Astrocyte of the cerebellum (primary cell): Measurements from ENCODE around the gene IRF9.

ENCODE experiments used
- DNase-seq: peaks from one replicate; pipeline ENCODE4 v3.0.0-alpha.2; 2011; ENCODE audit warnings: low read depth
- H3K4me3 ChIP-seq: 2 replicates; pipeline ENCODE4 v1.5.1; 2011; ENCODE audit warnings: mild to moderate bottlenecking, low read depth, low read length, moderate library complexity
- in situ Hi-C: cut with HindIII; loops from 2 replicates; pipeline ENCODE4 v1.10.0; 2017; ENCODE audit warnings: low sequenced_read_pairs
- TF ChIP-seq, protein P1 (sequence below): IDR thresholded peaks from 2 replicates; pipeline ENCODE4 v1.5.1; 2012; ENCODE audit warnings: low read length, low read depth, moderate library complexity, mild to moderate bottlenecking; ENCODE audit errors: missing control alignments

IRF9 gene

DNA sequence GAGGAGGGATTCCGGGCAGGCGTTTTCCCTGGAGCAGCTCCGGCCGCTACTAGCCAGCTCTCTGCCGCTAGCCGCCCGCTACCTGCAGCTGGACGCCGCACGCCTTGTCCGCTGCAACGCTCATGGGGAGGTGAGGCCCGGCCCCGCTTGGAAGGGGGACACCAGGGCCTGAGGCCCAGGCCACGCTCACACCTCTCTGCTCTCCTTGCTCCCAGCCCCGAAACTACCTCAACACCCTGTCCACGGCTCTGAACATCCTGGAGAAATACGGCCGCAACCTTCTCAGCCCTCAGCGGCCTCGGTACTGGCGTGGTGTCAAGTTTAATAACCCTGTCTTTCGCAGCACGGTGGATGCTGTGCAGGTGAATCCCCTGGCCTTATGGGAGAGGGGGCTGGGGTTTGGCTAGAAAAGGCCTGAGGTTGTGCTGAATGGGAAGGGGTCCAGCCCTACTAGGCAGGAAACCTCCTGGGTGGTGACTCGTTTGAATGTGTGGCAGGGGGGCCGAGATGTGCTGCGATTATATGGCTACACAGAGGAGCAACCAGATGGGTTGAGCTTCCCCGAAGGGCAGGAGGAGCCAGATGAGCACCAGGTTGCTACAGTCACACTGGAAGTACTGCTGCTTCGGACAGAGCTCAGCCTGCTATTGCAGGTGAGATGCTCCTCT, 13.2 kb upstream of the IRF9 start:
- DNase-seq: no peak
- peak overlapping the region; percentile 87 for H3K4me3 ChIP-seq
- TF ChIP-seq, protein P1, sequence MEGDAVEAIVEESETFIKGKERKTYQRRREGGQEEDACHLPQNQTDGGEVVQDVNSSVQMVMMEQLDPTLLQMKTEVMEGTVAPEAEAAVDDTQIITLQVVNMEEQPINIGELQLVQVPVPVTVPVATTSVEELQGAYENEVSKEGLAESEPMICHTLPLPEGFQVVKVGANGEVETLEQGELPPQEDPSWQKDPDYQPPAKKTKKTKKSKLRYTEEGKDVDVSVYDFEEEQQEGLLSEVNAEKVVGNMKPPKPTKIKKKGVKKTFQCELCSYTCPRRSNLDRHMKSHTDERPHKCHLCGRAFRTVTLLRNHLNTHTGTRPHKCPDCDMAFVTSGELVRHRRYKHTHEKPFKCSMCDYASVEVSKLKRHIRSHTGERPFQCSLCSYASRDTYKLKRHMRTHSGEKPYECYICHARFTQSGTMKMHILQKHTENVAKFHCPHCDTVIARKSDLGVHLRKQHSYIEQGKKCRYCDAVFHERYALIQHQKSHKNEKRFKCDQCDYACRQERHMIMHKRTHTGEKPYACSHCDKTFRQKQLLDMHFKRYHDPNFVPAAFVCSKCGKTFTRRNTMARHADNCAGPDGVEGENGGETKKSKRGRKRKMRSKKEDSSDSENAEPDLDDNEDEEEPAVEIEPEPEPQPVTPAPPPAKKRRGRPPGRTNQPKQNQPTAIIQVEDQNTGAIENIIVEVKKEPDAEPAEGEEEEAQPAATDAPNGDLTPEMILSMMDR: no peak
- in situ Hi-C loops: no loop called here

DNA sequence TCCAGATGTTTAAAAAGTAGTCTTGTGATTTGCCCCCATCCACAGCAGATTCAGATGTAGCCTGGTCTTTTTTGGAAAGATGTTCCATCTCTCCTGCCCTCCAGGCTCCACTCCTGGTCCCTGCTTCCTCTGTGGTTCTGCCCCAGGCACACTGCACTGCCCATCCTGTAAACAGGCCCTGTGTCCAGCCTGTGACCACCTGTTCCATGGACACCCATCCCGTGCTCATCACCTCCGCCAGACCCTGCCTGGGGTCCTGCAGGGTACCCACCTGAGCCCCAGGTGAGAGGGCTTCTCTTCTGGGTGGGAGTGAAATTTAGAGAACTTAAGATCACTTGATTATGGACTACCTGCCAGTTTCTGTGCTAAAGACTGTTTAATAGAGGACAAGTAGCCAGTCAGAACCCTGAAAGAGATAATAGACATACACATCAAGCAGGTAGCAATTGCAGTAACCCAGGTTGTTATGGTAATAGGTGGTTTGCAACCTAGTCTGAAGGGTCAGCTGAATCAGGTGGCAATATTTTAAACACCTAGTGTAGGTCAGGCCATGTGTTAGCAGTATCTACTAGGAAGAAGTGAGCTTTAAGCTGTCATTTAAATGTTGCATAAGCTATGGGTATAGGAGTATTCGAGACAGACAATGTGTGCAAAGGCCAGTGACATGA, 11.6 kb upstream of the IRF9 start:
- DNase-seq: no peak
- no peak overlapping the region for H3K4me3 ChIP-seq
- in situ Hi-C loops: no loop called here
- TF ChIP-seq, protein P1: no peak

DNA sequence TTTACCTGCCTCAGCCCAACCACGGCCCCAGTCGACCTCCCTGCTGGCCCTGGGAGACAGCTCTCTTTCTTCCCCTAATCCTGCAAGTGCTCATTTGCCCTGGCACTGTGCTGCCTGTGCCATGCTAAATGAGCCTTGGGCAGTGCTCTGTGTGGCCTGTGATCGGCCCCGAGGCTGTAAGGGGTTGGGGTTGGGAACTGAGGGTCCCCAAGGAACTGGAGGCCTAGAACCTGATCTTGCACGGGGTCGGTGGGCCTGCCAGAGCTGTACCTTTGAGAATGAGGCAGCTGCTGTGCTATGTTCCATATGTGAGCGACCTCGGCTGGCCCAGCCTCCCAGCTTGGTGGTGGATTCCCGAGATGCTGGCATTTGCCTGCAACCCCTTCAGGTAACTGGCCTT, 11.0 kb upstream of the IRF9 start:
- in situ Hi-C loops: no loop called here
- no peak for DNase-seq
- H3K4me3 ChIP-seq: no peak overlapping the region
- TF ChIP-seq, protein P1: no peak

DNA sequence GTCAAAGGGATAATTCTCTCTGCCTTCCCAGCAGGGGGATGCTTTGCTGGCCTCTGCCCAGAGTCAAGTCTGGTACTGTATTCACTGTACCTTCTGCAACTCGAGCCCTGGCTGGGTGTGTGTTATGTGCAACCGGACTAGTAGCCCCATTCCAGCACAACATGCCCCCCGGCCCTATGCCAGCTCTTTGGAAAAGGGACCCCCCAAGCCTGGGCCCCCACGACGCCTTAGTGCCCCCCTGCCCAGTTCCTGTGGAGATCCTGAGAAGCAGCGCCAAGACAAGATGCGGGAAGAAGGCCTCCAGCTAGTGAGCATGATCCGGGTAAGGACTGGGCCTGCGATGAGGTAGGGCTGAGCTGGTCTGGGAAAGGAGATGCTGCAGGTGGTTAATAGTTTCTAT, 10.5 kb upstream of the IRF9 start:
- TF ChIP-seq, protein P1: no peak
- in situ Hi-C loops: no loop called here
- no peak for DNase-seq

DNA sequence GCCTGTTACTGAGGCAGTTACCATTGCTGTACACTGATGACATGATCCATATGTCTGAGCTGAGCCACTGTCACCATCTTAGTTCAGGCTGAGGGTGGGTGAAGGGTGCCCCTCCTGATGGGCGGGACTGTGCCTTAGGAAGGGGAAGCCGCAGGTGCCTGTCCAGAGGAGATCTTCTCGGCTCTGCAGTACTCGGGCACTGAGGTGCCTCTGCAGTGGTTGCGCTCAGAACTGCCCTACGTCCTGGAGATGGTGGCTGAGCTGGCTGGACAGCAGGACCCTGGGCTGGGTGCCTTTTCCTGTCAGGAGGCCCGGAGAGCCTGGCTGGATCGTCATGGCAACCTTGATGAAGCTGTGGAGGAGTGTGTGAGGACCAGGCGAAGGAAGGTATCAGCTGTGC, 10.1 kb upstream of the IRF9 start:
- no peak for DNase-seq
- in situ Hi-C loops: no loop called here
- H3K4me3 ChIP-seq: no peak overlapping the region
- TF ChIP-seq, protein P1: no peak

More for the DNA sequence above, 10.5 kb upstream of the IRF9 start:
- no peak overlapping the region for H3K4me3 ChIP-seq

DNA sequence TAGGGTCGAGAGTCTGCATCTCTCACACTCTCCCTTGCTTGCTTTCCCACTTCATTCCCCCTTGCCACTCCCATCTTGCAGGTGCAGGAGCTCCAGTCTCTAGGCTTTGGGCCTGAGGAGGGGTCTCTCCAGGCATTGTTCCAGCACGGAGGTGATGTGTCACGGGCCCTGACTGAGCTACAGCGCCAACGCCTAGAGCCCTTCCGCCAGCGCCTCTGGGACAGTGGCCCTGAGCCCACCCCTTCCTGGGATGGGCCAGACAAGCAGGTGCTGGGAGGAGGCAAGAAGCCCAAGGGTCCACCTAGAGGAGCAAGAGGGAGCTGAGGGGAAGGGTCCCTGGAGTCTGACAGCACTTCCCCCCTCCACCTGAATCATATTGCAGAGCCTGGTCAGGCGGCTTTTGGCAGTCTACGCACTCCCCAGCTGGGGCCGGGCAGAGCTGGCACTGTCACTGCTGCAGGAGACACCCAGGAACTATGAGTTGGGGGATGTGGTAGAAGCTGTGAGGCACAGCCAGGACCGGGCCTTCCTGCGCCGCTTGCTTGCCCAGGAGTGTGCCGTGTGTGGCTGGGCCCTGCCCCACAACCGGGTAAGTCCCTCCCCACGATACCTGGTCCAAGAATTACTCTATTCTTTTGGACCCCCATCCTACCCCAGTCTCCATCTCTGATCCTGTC, 9.5 kb upstream of the IRF9 start:
- TF ChIP-seq, protein P1: no peak
- in situ Hi-C loops: no loop called here
- H3K4me3 ChIP-seq: no peak overlapping the region
- no peak for DNase-seq
